HUDEP-2 (cell line): ENCODE measurements around the gene KCNJ11.

Experiments
- DNase-seq, 76 experiments: peaks; one replicate each; lab custom pipeline; 2025; ENCODE audit not compliant: unreplicated experiment in 76 of 76; lab: John Stamatoyannopoulos, UW

KCNJ11 gene

GRCh38 chr11:17369094-17369493 is 19.4 kb downstream of the KCNJ11 start:
- no peak for DNase-seq

- no peak for DNase-seq
These were observed 19.9 kb downstream of the KCNJ11 start for GRCh38 chr11:17368551-17368950.

- no peak for DNase-seq
These were observed 22.0 kb downstream of the KCNJ11 start for GRCh38 chr11:17366495-17366894.

GRCh38 chr11:17354601-17354991 is 33.9 kb downstream of the KCNJ11 start:
- DNase-seq: peak in 72 of 76 experiments; percentile 4 to 87 (median 62)

- peak in 2 of 76 experiments; percentile 26 to 54 for DNase-seq
These were observed 34.4 kb downstream of the KCNJ11 start for GRCh38 chr11:17353821-17354600.

- peak in 73 of 76 experiments; percentile 12 to 86 (median 65) for DNase-seq
These were observed 35.3 kb downstream of the KCNJ11 start for GRCh38 chr11:17352950-17353820.

GRCh38 chr11:17351510-17352176 is 36.8 kb downstream of the KCNJ11 start, which contains the start of gene NCR3LG1:
NCR3LG1 (plus strand) TSS chr11:17351800; CDS start chr11:17351970, 170 bp downstream.
- DNase-seq: peak in 62 of 76 experiments; percentile 9 to 74 (median 40)

GRCh38 chr11:17351172-17351509 is 37.3 kb downstream of the KCNJ11 start:
- peak in 3 of 76 experiments; percentile 27 to 30 (median 28) for DNase-seq

- no peak for DNase-seq
These were observed 37.8 kb downstream of the KCNJ11 start for GRCh38 chr11:17350455-17351171.

- no peak for DNase-seq
These were observed 40.8 kb downstream of the KCNJ11 start for GRCh38 chr11:17347676-17348075.

- DNase-seq: peak in 25 of 76 experiments; percentile 1 to 69 (median 26)
These were observed 44.6 kb downstream of the KCNJ11 start for GRCh38 chr11:17343907-17344306.

- no peak for DNase-seq
These were observed 45.2 kb downstream of the KCNJ11 start for GRCh38 chr11:17343257-17343656.
